HCT116 (cell line): ENCODE measurements around the gene MYCN. TPM values are rescaled to one million over a fixed set of nuclear protein-coding genes. Genes with fewer than 3 reads are reported as not detected.

Experiments
- ATAC-seq: fragments of 200-7000 bp; cut with Tn5 transposase; 2 replicates; pipeline ENCODE4 v1.9.1; 2020; ENCODE audit warnings: mild to moderate bottlenecking, moderate library complexity
- BruUV-seq: library from RNA; stranded (reverse); fragments of 400-500 nt; replicated peaks from 2 replicates; lab custom pipeline; 2021; lab: Mats Ljungman, UMichigan
- CTCF ChIA-PET: fragments of 300-600 bp; sonication (Branson Sonifier 250); formaldehyde crosslinking; loops from one replicate; lab custom pipeline; 2021; ENCODE audit warnings: antibody characterized with exemption; lab: Charles Lee
- POLR2A ChIA-PET: fragments of 300-600, 350-600 bp; sonication (Branson Sonifier 250); formaldehyde crosslinking; loops from one replicate; lab custom pipeline; 2021; ENCODE audit warnings: antibody characterized with exemption; lab: Charles Lee
- RAD21 ChIA-PET, 2 experiments: fragments of 300-600 bp; sonication (Branson Sonifier 250); formaldehyde crosslinking; loops; one replicate each; lab custom pipeline; 2023; ENCODE audit warnings: low total read pairs in 2 of 2; ENCODE audit not compliant: uncharacterized antibody in 2 of 2, unreplicated experiment in 2 of 2, low non-redundant PET in 1 of 2; lab: Charles Lee
- DNase-seq: peaks from one replicate; pipeline ENCODE4 v3.0.0-alpha.2; 2010; ENCODE audit warnings: low read depth, low spot score
- H2AFZ ChIP-seq: fragments of 200-600 bp; shearing (Covaris generic), sonication (generic); 2 replicates; pipeline ENCODE4 v1.6.1; 2017; ENCODE audit warnings: low read depth, mixed run types, mixed read lengths, antibody characterized with exemption, low read length; ENCODE audit not compliant: poor library complexity, severe bottlenecking
- H3K27ac ChIP-seq: 2 replicates; pipeline ENCODE4 v1.5.1; 2012; ENCODE audit warnings: low read depth, low read length
- H3K27me3 ChIP-seq: fragments of 200-600 bp; sonication (generic); 2 replicates; pipeline ENCODE4 v1.6.1; 2016; ENCODE audit warnings: mixed run types, low read length, mixed read lengths; ENCODE audit not compliant: insufficient read depth
- H3K36me3 ChIP-seq, 2 experiments: fragments of 200-500 bp in 1 of 2; fragments of 200-600 bp in 1 of 2; sonication (Bioruptor generic) in 1 of 2; sonication (generic) in 1 of 2; 2 replicates each; pipeline versions ENCODE4 v1.5.1 to v1.6.1; 2014 to 2016; ENCODE audit warnings: low read length in 2 of 2, inconsistent platforms in 1 of 2, mixed read lengths in 1 of 2, mixed run types in 1 of 2; ENCODE audit not compliant: insufficient read depth in 2 of 2, control insufficient read depth in 1 of 2
- H3K4me1 ChIP-seq, 2 experiments: fragments of 200-600 bp in 1 of 2; sonication (generic) in 1 of 2; 2 replicates each; pipeline versions ENCODE4 v1.5.1 to v1.6.1; 2012 to 2017; ENCODE audit warnings: low read length in 2 of 2, inconsistent platforms in 1 of 2, mild to moderate bottlenecking in 1 of 2, mixed read lengths in 1 of 2, mixed run types in 1 of 2, moderate library complexity in 1 of 2; ENCODE audit not compliant: insufficient read depth in 2 of 2, control insufficient read depth in 1 of 2
- H3K4me2 ChIP-seq: fragments of 200-600 bp; sonication (generic); 2 replicates; pipeline ENCODE4 v1.6.1; 2017; ENCODE audit warnings: mixed run types, low read length, mixed read lengths
- H3K4me3 ChIP-seq, 2 experiments: fragments of 200-600 bp in 1 of 2; sonication (generic) in 1 of 2; replicated peaks in 1 of 2; 2 replicates each; pipeline ENCODE4 v1.5.1; 2011 to 2016; ENCODE audit warnings: low read length in 2 of 2, control low read depth in 1 of 2, low read depth in 1 of 2, mild to moderate bottlenecking in 1 of 2, mixed read lengths in 1 of 2, mixed run types in 1 of 2
- H3K79me2 ChIP-seq: fragments of 200-600 bp; sonication (generic); 2 replicates; pipeline ENCODE4 v1.6.1; 2017; ENCODE audit warnings: mild to moderate bottlenecking, mixed run types, low read length, moderate library complexity, mixed read lengths; ENCODE audit not compliant: insufficient read depth
- H3K9ac ChIP-seq: fragments of 200-600 bp; sonication (generic); 2 replicates; pipeline ENCODE4 v1.6.1; 2016; ENCODE audit warnings: low read length, mixed read lengths
- H3K9me2 ChIP-seq: fragments of 200-600 bp; sonication (generic), shearing (Covaris generic); 2 replicates; pipeline ENCODE4 v1.6.1; 2017; ENCODE audit warnings: mixed run types, mild to moderate bottlenecking, moderate library complexity; ENCODE audit not compliant: insufficient read depth
- H3K9me3 ChIP-seq, 2 experiments: fragments of 200-500 bp in 1 of 2; fragments of 200-600 bp in 1 of 2; sonication (Bioruptor generic) in 1 of 2; sonication (generic) in 1 of 2; 2 replicates each; pipeline ENCODE4 v1.6.1; 2014 to 2017; ENCODE audit warnings: low read length in 2 of 2, mixed read lengths in 2 of 2, inconsistent platforms in 1 of 2, low read depth in 1 of 2, mild to moderate bottlenecking in 1 of 2, mixed run types in 1 of 2, moderate library complexity in 1 of 2; ENCODE audit not compliant: control insufficient read depth in 1 of 2, insufficient read depth in 1 of 2
- H4K20me1 ChIP-seq: fragments of 200-600 bp; sonication (generic), shearing (Covaris generic); 2 replicates; pipeline ENCODE4 v1.6.1; 2017; ENCODE audit warnings: mixed run types, mild to moderate bottlenecking, moderate library complexity; ENCODE audit not compliant: insufficient read depth
- ATF3 ChIP-seq: IDR thresholded peaks from 2 replicates; pipeline ENCODE4 v1.6.1; 2012
- CEBPB ChIP-seq: IDR thresholded peaks from 2 replicates; pipeline ENCODE4 v1.6.1; 2012; ENCODE audit warnings: low read depth
- CTCF ChIP-seq, 3 experiments: fragments of 200-600 bp in 1 of 3; sonication (generic) in 1 of 3; IDR thresholded peaks in 2 of 3; conservative IDR thresholded peaks in 1 of 3; 2 replicates each; pipeline ENCODE4 v1.5.1; 2012 to 2017; ENCODE audit warnings: low read depth in 2 of 3, low read length in 2 of 3, antibody characterized with exemption in 1 of 3, borderline replicate concordance in 1 of 3, control low read depth in 1 of 3, mild to moderate bottlenecking in 1 of 3, mixed read lengths in 1 of 3, mixed run types in 1 of 3, moderate library complexity in 1 of 3; ENCODE audit not compliant: insufficient read depth in 1 of 3
- EGR1 ChIP-seq: IDR thresholded peaks from 2 replicates; pipeline ENCODE4 v1.6.1; 2012; ENCODE audit warnings: low read depth
- JUND ChIP-seq: IDR thresholded peaks from 2 replicates; pipeline ENCODE4 v1.6.1; 2012
- RAD21 ChIP-seq: IDR thresholded peaks from 2 replicates; pipeline ENCODE4 v1.6.1; 2012; ENCODE audit warnings: low read depth, mild to moderate bottlenecking
- SIN3A ChIP-seq: IDR thresholded peaks from 2 replicates; pipeline ENCODE4 v1.6.1; 2012; ENCODE audit warnings: low read depth
- SP1 ChIP-seq: IDR thresholded peaks from 2 replicates; pipeline ENCODE4 v1.6.1; 2012; ENCODE audit warnings: low read depth
- ZNF274 ChIP-seq: fragments of 200-500 bp; sonication (Bioruptor generic); IDR thresholded peaks from 2 replicates; pipeline ENCODE4 v1.6.1; 2014; ENCODE audit warnings: mild to moderate bottlenecking, low read depth, low read length, inconsistent platforms
- intact Hi-C: fragments of 100-400 bp; cut with micrococcal nuclease; formaldehyde crosslinking; loops from 2 replicates; pipeline ENCODE4 v1.10.0; 2022
- total RNA-seq: library from RNA; stranded (reverse); gene quantifications from one replicate; pipeline ENCODE4 v1.2.1, GENCODE V29; 2021; ENCODE audit not compliant: unreplicated experiment
- TF ChIP-seq, protein P1 (sequence below): IDR thresholded peaks from 2 replicates; pipeline ENCODE4 v1.6.1; 2011; ENCODE audit warnings: mild to moderate bottlenecking, low read length, moderate library complexity; ENCODE audit not compliant: insufficient replicate concordance; ENCODE audit errors: extremely low read depth
- TF ChIP-seq, protein P2 (sequence below): IDR thresholded peaks from 2 replicates; pipeline ENCODE4 v1.6.1; 2012

MYCN gene
- total RNA-seq, 1 experiment from 2014 or later, result not detected

- Histone ChIP-seq H3K4me1 (no peaks in the 10 kb centered on the region), H4K20me1 (no peaks in the 10 kb centered on the region), H2AFZ (no peak overlapping the region), H3K4me3 (no peak overlapping the region), H3K4me2 (no peak overlapping the region), H3K9ac (no peak overlapping the region), H3K9me2 (no peaks in the 10 kb centered on the region), H3K36me3 (no peaks in the 10 kb centered on the region), H3K27ac (no peak overlapping the region), H3K79me2 (no peaks in the 10 kb centered on the region), H3K27me3 (peaks cover 15% of the 10 kb centered on the region), H3K9me3 (no peaks in the 10 kb centered on the region)
- BruUV-seq, result no TSS peak
- DNase-seq (no peak), ATAC-seq (no peak)
- ChIA-PET RAD21 (no interaction called here), POLR2A (no interaction called here), CTCF (no interaction called here)
- intact Hi-C loops, result no loop called here
- no peak for TF ChIP-seq CTCF (IDR thresholded peaks at IDR 0.05 in 2 of 3, conservative IDR thresholded peaks at IDR 0.05 in 1 of 3; ENCODE audit: borderline replicate concordance in 1 of 3, insufficient read depth in 1 of 3, low read depth in 2 of 3, low read length in 2 of 3)
- no peak for TF ChIP-seq RAD21
Measured at GRCh38 chr2:15949551-15949950, 9.2 kb downstream of the MYCN start.

- no peak overlapping the region for H3K27ac ChIP-seq
- DNase-seq, result no peak
- no peaks in the 10 kb centered on the region for H3K4me1 ChIP-seq
- H3K9me3 ChIP-seq, result no peaks in the 10 kb centered on the region
- no peak overlapping the region for H3K4me3 ChIP-seq
- no peak overlapping the region for H2AFZ ChIP-seq
- H3K9me2 ChIP-seq, result no peaks in the 10 kb centered on the region
- POLR2A ChIA-PET, result no interaction called here
- ATAC-seq, result no peak
- peaks cover 15% of the 10 kb centered on the region for H3K27me3 ChIP-seq
- no peak overlapping the region for H3K4me2 ChIP-seq
- no peaks in the 10 kb centered on the region for H3K36me3 ChIP-seq
- intact Hi-C loops, result no loop called here
- CTCF ChIA-PET, result no interaction called here
- RAD21 ChIA-PET, result no interaction called here
- no TSS peak for BruUV-seq
- no peaks in the 10 kb centered on the region for H4K20me1 ChIP-seq
- H3K79me2 ChIP-seq, result no peaks in the 10 kb centered on the region
- H3K9ac ChIP-seq, result no peak overlapping the region
- TF ChIP-seq, protein P1, sequence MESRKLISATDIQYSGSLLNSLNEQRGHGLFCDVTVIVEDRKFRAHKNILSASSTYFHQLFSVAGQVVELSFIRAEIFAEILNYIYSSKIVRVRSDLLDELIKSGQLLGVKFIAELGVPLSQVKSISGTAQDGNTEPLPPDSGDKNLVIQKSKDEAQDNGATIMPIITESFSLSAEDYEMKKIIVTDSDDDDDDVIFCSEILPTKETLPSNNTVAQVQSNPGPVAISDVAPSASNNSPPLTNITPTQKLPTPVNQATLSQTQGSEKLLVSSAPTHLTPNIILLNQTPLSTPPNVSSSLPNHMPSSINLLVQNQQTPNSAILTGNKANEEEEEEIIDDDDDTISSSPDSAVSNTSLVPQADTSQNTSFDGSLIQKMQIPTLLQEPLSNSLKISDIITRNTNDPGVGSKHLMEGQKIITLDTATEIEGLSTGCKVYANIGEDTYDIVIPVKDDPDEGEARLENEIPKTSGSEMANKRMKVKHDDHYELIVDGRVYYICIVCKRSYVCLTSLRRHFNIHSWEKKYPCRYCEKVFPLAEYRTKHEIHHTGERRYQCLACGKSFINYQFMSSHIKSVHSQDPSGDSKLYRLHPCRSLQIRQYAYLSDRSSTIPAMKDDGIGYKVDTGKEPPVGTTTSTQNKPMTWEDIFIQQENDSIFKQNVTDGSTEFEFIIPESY, result no peak
- TF ChIP-seq ATF3, result no peak
- TF ChIP-seq ZNF274, result no peak
- no peak for TF ChIP-seq SP1
- TF ChIP-seq CEBPB, result no peak
- TF ChIP-seq SIN3A, result no peak
- no peak for TF ChIP-seq JUND
- TF ChIP-seq EGR1, result no peak
- TF ChIP-seq, protein P2, sequence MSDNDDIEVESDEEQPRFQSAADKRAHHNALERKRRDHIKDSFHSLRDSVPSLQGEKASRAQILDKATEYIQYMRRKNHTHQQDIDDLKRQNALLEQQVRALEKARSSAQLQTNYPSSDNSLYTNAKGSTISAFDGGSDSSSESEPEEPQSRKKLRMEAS, result no peak
Measured at GRCh38 chr2:15950088-15950952, 10.0 kb downstream of the MYCN start.
